Regular cardiac myocyte (primary cell): ENCODE data around the gene ADAMTS15. TPM values are rescaled to one million over a fixed set of nuclear protein-coding genes. Genes with fewer than 3 reads are reported as not detected.

ENCODE experiments used
- total RNA-seq: library from RNA; depleted of rRNA; stranded (reverse); fragments of >200 nt; gene quantifications from 2 replicates; pipeline ENCODE4 v1.2.3, GENCODE V29; 2014

Gene ADAMTS15
- 13.5 and 29.1 TPM in 2 replicates for total RNA-seq

DNA sequence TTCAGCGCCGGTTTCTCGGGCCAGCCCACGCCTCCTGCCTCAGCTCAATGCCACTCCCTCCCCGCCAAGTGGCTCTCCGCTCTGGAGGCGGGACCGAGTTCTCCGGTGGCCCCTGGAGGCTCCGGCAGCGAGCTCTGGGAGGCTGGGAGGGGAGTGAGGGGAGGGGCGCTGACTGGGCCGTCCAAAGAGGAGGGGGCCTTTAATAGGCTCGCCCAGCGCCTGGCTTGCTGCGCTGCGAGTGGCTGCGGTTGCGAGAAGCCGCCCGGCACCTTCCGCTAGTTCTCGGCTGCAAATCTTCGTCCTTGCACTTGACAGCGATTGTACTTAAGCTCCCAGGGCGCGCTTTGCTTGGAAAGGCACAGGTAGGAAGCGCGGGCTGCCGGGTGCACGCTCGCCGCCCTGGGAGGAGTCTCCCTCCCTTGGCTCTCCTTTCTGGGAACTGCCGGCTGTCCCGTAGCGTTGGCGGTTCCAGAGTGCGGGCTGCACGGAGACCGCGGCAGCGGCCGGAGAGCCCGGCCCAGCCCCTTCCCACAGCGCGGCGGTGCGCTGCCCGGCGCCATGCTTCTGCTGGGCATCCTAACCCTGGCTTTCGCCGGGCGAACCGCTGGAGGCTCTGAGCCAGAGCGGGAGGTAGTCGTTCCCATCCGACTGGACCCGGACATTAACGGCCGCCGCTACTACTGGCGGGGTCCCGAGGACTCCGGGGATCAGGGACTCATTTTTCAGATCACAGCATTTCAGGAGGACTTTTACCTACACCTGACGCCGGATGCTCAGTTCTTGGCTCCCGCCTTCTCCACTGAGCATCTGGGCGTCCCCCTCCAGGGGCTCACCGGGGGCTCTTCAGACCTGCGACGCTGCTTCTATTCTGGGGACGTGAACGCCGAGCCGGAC lies at the start of gene ADAMTS15:
Gene ADAMTS15, plus strand, starts transcription at position 230 of the 894 bp plus-strand sequence. Its CDS starts 329 bp downstream, at position 559.

GRCh38 chr11:130428316-130429119 lies 19.9 kb upstream of the ADAMTS15 start, which contains the start of gene ADAMTS8:
Gene ADAMTS8, minus strand, starts transcription at chr11:130428609. Its CDS starts 323 bp downstream, at chr11:130428286.

Other genes with a start within 250 kb of the ADAMTS15 start
- 21.5 and 45.7 TPM in 2 replicates for gene ZBTB44, start 133.7 kb upstream of the ADAMTS15 start, total RNA-seq
- gene ADAMTS8, start 20.0 kb upstream of the ADAMTS15 start, total RNA-seq = 0.19 and 0.28 TPM in 2 replicates